Endothelial cell of umbilical vein (primary cell): ENCODE measurements around the gene CNTNAP4. TPM values are rescaled to one million over a fixed set of nuclear protein-coding genes. Genes with fewer than 3 reads are reported as not detected.

Experiments
- BruUV-seq: library from RNA; stranded (reverse); fragments of 400-500 nt; replicated peaks from 2 replicates; lab custom pipeline; 2021; lab: Mats Ljungman, UMichigan
- CTCF ChIA-PET: fragments of 300-600, 350-600 bp; sonication (Branson Sonifier 250); formaldehyde crosslinking; loops from one replicate; lab custom pipeline; 2021; ENCODE audit warnings: antibody characterized with exemption, inconsistent platforms; lab: Charles Lee
- POLR2A ChIA-PET: fragments of 300-600, 350-600 bp; sonication (Branson Sonifier 250); formaldehyde crosslinking; loops from one replicate; lab custom pipeline; 2021; ENCODE audit warnings: antibody characterized with exemption, inconsistent platforms; lab: Charles Lee
- DNase-seq: peaks from one replicate; pipeline ENCODE4 v3.0.0-alpha.2; 2011; ENCODE audit warnings: low read depth, low spot score
- FAIRE-seq: peaks from 2 replicates; lab custom pipeline; 2011; peaks lifted over from hg19 to GRCh38; lab: Jason Lieb, UNC
- H2AFZ ChIP-seq: 2 replicates; pipeline ENCODE4 v1.6.0; 2012; ENCODE audit warnings: low read depth, low read length, control low read depth, inconsistent platforms
- H3K27ac ChIP-seq: 2 replicates; pipeline ENCODE4 v1.5.1; 2011; ENCODE audit warnings: low read depth, mild to moderate bottlenecking, control low read depth, low read length, moderate library complexity; ENCODE audit not compliant: insufficient read depth
- H3K27me3 ChIP-seq, 2 experiments: 2 replicates each; pipeline versions ENCODE4 v1.6.0 to v1.6.1; 2011; ENCODE audit warnings: low read length in 2 of 2, mixed read lengths in 1 of 2; ENCODE audit not compliant: control insufficient read depth in 2 of 2, insufficient read depth in 2 of 2
- H3K36me3 ChIP-seq, 2 experiments: 2 replicates in 1 of 2; 3 replicates in 1 of 2; pipeline ENCODE4 v1.5.1; 2011; ENCODE audit warnings: low read length in 2 of 2, mild to moderate bottlenecking in 1 of 2, moderate library complexity in 1 of 2; ENCODE audit not compliant: control insufficient read depth in 2 of 2, insufficient read depth in 2 of 2; ENCODE audit errors: extremely low read depth in 1 of 2
- H3K4me1 ChIP-seq: 3 replicates; pipeline ENCODE4 v1.5.1; 2011; ENCODE audit warnings: mild to moderate bottlenecking, low read length; ENCODE audit not compliant: control insufficient read depth, insufficient read depth; ENCODE audit errors: extremely low read depth
- H3K4me2 ChIP-seq: 2 replicates; pipeline ENCODE4 v1.6.1; 2011; ENCODE audit warnings: low read length, control low read depth, mixed read lengths; ENCODE audit not compliant: insufficient read depth
- H3K4me3 ChIP-seq, 3 experiments: fragments of 200-600 bp in 1 of 3; sonication (generic), shearing (Covaris generic) in 1 of 3; replicated peaks in 1 of 3; 2 replicates each; pipeline ENCODE4 v1.5.1; 2011 to 2016; ENCODE audit warnings: control low read depth in 3 of 3, low read length in 3 of 3, mild to moderate bottlenecking in 2 of 3, inconsistent platforms in 1 of 3, low read depth in 1 of 3, moderate library complexity in 1 of 3; ENCODE audit not compliant: insufficient read depth in 1 of 3
- H3K79me2 ChIP-seq: 2 replicates; pipeline ENCODE4 v1.6.0; 2012; ENCODE audit warnings: low read length, inconsistent platforms; ENCODE audit not compliant: control insufficient read depth, insufficient read depth
- H3K9ac ChIP-seq: replicated peaks from 2 replicates; pipeline ENCODE3; 2011; ENCODE audit warnings: low read length, control low read depth; ENCODE audit not compliant: insufficient read depth; ENCODE audit errors: extremely low read depth
- H3K9me1 ChIP-seq: replicated peaks from 3 replicates; pipeline ENCODE4 v1.6.0; 2011; ENCODE audit warnings: mild to moderate bottlenecking, low read length; ENCODE audit not compliant: control insufficient read depth, insufficient read depth; ENCODE audit errors: extremely low read depth
- H3K9me3 ChIP-seq: replicated peaks from 2 replicates; pipeline ENCODE4 v1.5.1; 2012; ENCODE audit warnings: low read length, inconsistent platforms; ENCODE audit not compliant: control insufficient read depth, insufficient read depth
- H4K20me1 ChIP-seq: replicated peaks from 2 replicates; pipeline ENCODE3; 2011; ENCODE audit warnings: mild to moderate bottlenecking, low read length; ENCODE audit not compliant: control insufficient read depth, insufficient read depth; ENCODE audit errors: extremely low read depth
- CTCF ChIP-seq, 2 donors: IDR thresholded peaks; 1 replicate in 1 of 2; 2 replicates in 1 of 2; pipeline ENCODE4 v1.5.1; 2011; ENCODE audit warnings: low read length in 2 of 2, mild to moderate bottlenecking in 2 of 2, moderate library complexity in 2 of 2, control low read depth in 1 of 2, inconsistent platforms in 1 of 2, low read depth in 1 of 2; ENCODE audit not compliant: insufficient read depth in 1 of 2; ENCODE audit errors: extremely low read depth in 1 of 2
- EZH2 ChIP-seq: IDR thresholded peaks from 2 replicates; pipeline ENCODE4 v1.6.1; 2012; ENCODE audit warnings: borderline replicate concordance, low read depth, mild to moderate bottlenecking, moderate library complexity, low read length, inconsistent platforms; ENCODE audit not compliant: severe bottlenecking
- FOS ChIP-seq: IDR thresholded peaks from 2 replicates; pipeline ENCODE4 v1.6.1; 2011; ENCODE audit warnings: mild to moderate bottlenecking, low read length, moderate library complexity, borderline replicate concordance; ENCODE audit not compliant: insufficient read depth
- GATA2 ChIP-seq: IDR thresholded peaks from 2 replicates; pipeline ENCODE4 v1.7.0; 2011; ENCODE audit warnings: low read depth, mild to moderate bottlenecking, moderate library complexity, mixed read lengths, low read length; ENCODE audit not compliant: insufficient read length, insufficient read depth
- JUN ChIP-seq: IDR thresholded peaks from 2 replicates; pipeline ENCODE4 v1.6.1; 2011; ENCODE audit warnings: borderline replicate concordance, low read depth; ENCODE audit not compliant: insufficient read length, insufficient read depth
- MYC ChIP-seq: IDR thresholded peaks from one replicate; pipeline ENCODE4 v1.6.1; 2011; ENCODE audit warnings: mild to moderate bottlenecking, low read depth, low read length
- POLR2A ChIP-seq: IDR thresholded peaks from 2 replicates; pipeline ENCODE4 v1.6.1; 2012; ENCODE audit warnings: low read depth, mild to moderate bottlenecking, control low read depth, low read length
- POLR2AphosphoS5 ChIP-seq: IDR thresholded peaks from 2 replicates; pipeline ENCODE4 v1.6.1; 2012; ENCODE audit warnings: low read depth, mild to moderate bottlenecking, control low read depth, low read length, moderate library complexity; ENCODE audit not compliant: insufficient read depth
- dilution Hi-C: fragments of 300-500 bp; cut with MboI; formaldehyde crosslinking; loops from one replicate; pipeline ENCODE4 v1.15.0; 2019; ENCODE audit warnings: low sequenced_read_pairs; ENCODE audit not compliant: extremely low pct_ligation_motif_present
- intact Hi-C: fragments of 100-400 bp; cut with micrococcal nuclease; formaldehyde crosslinking; loops from one replicate; pipeline ENCODE4 v1.10.0; 2022
- polyA plus RNA-seq, 4 experiments: library from polyadenylated mRNA; depleted of rRNA in 3 of 4; stranded (reverse) in 3 of 4; unstranded in 1 of 4; fragments of >200 nt; gene quantifications; 2 replicates each; pipeline versions ENCODE4 v1.2.1 to v1.2.3, GENCODE V29; 2011 to 2012; ENCODE audit warnings: missing spikeins in 1 of 4
- total RNA-seq: library from RNA; stranded (reverse); gene quantifications from 2 replicates; pipeline ENCODE4 v1.2.3, GENCODE V29; 2021
- TF ChIP-seq, protein P1 (sequence below): IDR thresholded peaks from 2 replicates; pipeline ENCODE4 v1.6.1; 2011; ENCODE audit not compliant: insufficient read depth, insufficient read length

The CNTNAP4 gene
- total and polyA plus RNA-seq, 2 donors (not counting 3 experiments of a cell fraction or from before 2014, with no cell fraction given): not detected

DNA sequence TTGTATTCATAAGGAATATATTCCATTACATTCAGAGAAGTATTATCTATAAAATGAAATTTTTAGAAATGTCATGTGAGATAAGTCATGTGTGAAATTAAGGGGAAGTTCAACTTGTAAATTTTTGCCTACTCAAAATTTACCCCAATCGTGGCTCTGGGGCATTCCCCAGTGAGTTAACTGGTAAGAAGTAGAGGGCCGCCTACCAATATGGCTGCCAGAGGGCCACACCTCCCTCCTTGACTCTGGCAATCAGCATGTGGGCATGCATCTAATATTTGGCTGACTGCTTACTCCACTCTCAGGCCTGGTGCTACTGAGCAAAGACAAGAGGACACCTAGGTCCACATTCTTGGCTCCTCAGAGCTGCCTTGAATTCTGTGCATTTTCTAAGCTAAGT is 39.7 kb upstream of the CNTNAP4 start:
- BruUV-seq: no TSS peak
- Histone ChIP-seq H3K27ac (no peak overlapping the region), H3K9me3 (no peaks in the 10 kb centered on the region), H4K20me1 (no peaks in the 10 kb centered on the region), H3K4me2 (no peak overlapping the region), H3K9ac (no peak overlapping the region), H3K27me3 (no peaks in the 10 kb centered on the region), H2AFZ (no peak overlapping the region), H3K36me3 (no peaks in the 10 kb centered on the region), H3K4me3 (no peak overlapping the region), H3K79me2 (no peaks in the 10 kb centered on the region), H3K9me1 (no peaks in the 10 kb centered on the region), H3K4me1 (no peaks in the 10 kb centered on the region)
- ChIA-PET CTCF (no interaction called here), POLR2A (no interaction called here)
- no peak for TF ChIP-seq CTCF (IDR thresholded peaks at IDR 0.05; ENCODE audit: extremely low read depth in 1 of 2, insufficient read depth in 1 of 2, low read depth in 1 of 2, low read length in 2 of 2)
- TF ChIP-seq GATA2: no peak
- no peak for TF ChIP-seq MYC
- no peak for TF ChIP-seq POLR2AphosphoS5
- TF ChIP-seq FOS: no peak
- no peak for TF ChIP-seq EZH2
- TF ChIP-seq, protein P1, sequence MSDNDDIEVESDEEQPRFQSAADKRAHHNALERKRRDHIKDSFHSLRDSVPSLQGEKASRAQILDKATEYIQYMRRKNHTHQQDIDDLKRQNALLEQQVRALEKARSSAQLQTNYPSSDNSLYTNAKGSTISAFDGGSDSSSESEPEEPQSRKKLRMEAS: no peak
- no peak for TF ChIP-seq POLR2A
- no peak for TF ChIP-seq JUN
- no peak for DNase-seq
- FAIRE-seq: no peak
- intact Hi-C loops (no loop called here), dilution Hi-C loops (no loop called here)
